BJ (cell line): ENCODE measurements around the gene CDK14. TPM values are rescaled to one million over a fixed set of nuclear protein-coding genes. Genes with fewer than 3 reads are reported as not detected.

ENCODE experiments used
- CTCF ChIA-PET: fragments of 350-600 bp; formaldehyde crosslinking; extraction: SDS; loops from one replicate; lab custom pipeline; 2021; ENCODE audit warnings: antibody characterized with exemption, inconsistent platforms; lab: Yijun Ruan, JAX
- POLR2A ChIA-PET: fragments of 300-600 bp; sonication (Branson Sonifier 250); formaldehyde crosslinking; extraction: SDS; loops from one replicate; lab custom pipeline; 2021; ENCODE audit warnings: antibody characterized with exemption; lab: Charles Lee
- DNase-seq: peaks from one replicate; pipeline ENCODE4 v3.0.0-alpha.2; 2011; ENCODE audit warnings: low read depth
- H3K27me3 ChIP-seq: 2 replicates; pipeline ENCODE4 v1.6.0; 2011; ENCODE audit warnings: low read length; ENCODE audit not compliant: control insufficient read depth, insufficient read depth
- H3K36me3 ChIP-seq: 2 replicates; pipeline ENCODE4 v1.5.1; 2011; ENCODE audit warnings: low read length; ENCODE audit not compliant: control insufficient read depth, insufficient read depth
- H3K4me3 ChIP-seq: 2 replicates; pipeline ENCODE4 v1.5.1; 2011; ENCODE audit warnings: low read depth, mild to moderate bottlenecking, control low read depth, low read length
- CTCF ChIP-seq: IDR thresholded peaks from 2 replicates; pipeline ENCODE4 v1.5.1; 2011; ENCODE audit warnings: low read depth, mild to moderate bottlenecking, control low read depth, inconsistent platforms, low read length, moderate library complexity; ENCODE audit not compliant: insufficient read depth
- polyA plus RNA-seq: library from polyadenylated mRNA; depleted of rRNA; stranded (reverse); fragments of >200 nt; gene quantifications from 2 replicates; pipeline ENCODE4 v1.2.3, GENCODE V29; 2011

The CDK14 gene
- polyA plus RNA-seq, 1 experiment: 6.7 TPM

DNA sequence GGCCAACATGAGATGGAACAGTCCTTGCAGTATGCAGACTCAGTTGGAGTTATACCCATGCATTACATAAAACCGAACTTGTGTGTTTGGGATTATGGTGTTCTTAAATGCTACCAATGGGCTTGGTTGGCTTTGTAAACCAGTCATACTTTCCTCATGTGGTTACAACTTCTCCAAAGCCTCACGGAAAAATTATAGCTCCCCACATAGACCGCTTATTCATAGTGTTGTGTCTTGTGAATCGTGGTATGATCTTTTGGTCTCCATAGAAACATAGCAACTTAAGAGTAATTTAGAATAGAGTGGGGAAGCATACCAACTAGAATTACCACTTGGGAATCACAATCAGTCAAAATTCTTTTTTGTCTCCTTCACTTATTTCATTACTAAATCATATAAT is 555.8 kb downstream of the CDK14 start:
- Histone ChIP-seq H3K27me3 (no peaks in the 10 kb centered on the region), H3K4me3 (no peak overlapping the region), H3K36me3 (no peaks in the 10 kb centered on the region)
- ChIA-PET CTCF (interaction anchor here (1.5 kb wide), 1 partner anchor 11 kb away, joined by 3 read pairs; no protein-coding TSS in a partner anchor), POLR2A (no interaction called here)
- DNase-seq: no peak
- no peak for TF ChIP-seq CTCF

DNA sequence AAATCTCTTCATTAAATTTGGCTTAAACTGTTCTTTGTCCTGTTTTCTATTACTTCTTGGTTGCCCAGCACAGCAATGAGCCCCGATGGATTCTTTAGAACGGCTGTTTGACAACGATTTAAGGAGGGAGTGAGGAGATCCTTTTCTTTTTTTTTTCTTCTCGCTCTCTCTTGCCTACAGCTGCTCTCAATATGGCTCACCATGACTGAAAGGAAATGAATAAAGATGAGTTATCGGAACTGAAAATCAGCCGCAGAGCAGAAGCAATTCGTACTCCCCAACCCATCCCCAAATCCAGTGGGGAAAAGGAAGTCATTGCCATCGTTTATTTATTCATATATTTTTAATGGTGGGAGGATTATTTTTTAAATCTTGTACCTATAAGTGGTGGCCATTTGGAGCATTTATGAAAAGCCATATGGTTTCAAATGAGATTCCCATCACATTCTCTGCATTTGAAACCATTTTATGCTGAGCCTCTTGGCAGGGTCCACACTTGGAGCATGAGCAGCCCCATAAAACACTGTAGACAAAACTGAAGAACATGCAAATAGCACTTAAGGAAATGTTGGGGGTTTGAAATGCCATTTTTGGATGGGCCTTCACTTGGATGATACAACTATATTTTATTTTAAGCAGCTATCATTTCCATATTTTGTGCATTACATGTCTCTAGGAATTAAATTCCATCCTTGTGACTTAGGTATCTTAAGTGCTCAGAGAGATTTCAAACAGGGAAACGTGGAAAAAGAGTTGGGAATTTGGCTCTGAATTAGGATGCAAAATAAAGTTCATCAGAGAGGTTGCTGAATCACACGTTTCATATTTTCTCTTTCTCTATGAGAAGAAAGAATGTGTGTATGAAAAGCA is 560.4 kb downstream of the CDK14 start:
- ChIA-PET CTCF (no interaction called here), POLR2A (interaction anchor here (0.7 kb wide), 1 partner anchor 32 kb away, joined by 3 read pairs; no protein-coding TSS in a partner anchor)
- Histone ChIP-seq H3K4me3 (no peak overlapping the region), H3K36me3 (no peaks in the 10 kb centered on the region), H3K27me3 (no peaks in the 10 kb centered on the region)
- DNase-seq: peak; percentile 10
- TF ChIP-seq CTCF: no peak

DNA sequence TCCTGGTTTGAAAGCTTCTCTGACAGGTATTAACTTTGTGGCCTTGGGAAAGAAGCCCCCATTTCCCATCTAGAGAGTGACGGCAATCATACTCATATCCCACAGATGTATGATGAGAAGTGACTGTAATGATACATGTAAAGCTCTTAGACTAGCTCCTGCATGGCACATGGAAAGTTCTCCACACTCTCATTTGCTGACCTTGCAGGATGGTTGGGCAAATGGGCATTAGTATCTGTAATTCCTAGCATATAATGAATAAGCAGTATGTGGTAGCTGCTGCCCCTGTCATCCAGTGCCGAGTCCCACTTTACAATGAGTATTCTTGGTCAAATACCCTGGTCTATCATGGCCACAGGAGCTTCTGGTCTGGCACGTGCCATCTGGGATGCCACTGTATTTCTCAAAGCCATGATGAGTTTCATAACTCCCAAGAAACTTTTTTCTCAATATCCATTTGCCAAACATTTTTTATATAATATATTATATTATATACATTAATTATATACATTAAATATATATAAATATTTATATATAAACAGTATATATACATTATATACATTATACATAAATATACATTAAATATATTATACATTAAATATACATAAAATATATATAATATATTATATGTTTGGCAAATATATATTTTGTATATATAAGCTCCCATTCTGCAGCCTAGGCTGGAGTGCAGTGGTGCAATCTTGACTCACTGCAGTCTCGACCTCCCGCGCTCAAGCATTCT is 561.6 kb downstream of the CDK14 start:
- Histone ChIP-seq H3K27me3 (no peaks in the 10 kb centered on the region), H3K36me3 (no peaks in the 10 kb centered on the region), H3K4me3 (no peak overlapping the region)
- CTCF ChIA-PET: interaction anchor here (1.0 kb wide), 1 partner anchor 14 kb away, joined by 3 read pairs; no protein-coding TSS in a partner anchor
- no peak for DNase-seq
- no peak for TF ChIP-seq CTCF
- POLR2A ChIA-PET: no interaction called here

DNA sequence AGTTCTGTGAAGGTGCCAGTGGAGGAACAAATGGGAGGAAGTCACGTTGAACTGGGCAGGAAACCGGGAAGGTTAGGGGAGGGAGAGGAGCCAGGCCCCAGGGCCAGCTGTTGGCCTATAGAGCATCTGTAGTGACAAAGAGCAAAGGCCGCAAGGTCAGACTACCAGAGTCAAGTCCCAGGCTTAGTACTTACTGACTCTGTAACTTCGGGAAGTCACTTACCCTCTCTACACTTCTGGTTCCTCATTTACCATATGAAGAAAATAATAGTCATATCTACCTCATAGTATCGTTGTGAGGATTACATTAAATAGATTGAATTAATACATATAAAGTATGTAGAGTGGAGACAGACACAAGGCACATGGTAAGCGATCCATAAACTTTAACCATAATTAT is 566.3 kb downstream of the CDK14 start:
- ChIA-PET CTCF (interaction anchor here (1.0 to 1.1 kb wide), 2 partner anchors 10 kb away, joined by 3 read pairs; no protein-coding TSS in a partner anchor), POLR2A (no interaction called here)
- no peak for TF ChIP-seq CTCF
- no peak for DNase-seq
- H3K4me3 ChIP-seq: no peak overlapping the region
- no peaks in the 10 kb centered on the region for H3K36me3 ChIP-seq
- H3K27me3 ChIP-seq: no peaks in the 10 kb centered on the region

DNA sequence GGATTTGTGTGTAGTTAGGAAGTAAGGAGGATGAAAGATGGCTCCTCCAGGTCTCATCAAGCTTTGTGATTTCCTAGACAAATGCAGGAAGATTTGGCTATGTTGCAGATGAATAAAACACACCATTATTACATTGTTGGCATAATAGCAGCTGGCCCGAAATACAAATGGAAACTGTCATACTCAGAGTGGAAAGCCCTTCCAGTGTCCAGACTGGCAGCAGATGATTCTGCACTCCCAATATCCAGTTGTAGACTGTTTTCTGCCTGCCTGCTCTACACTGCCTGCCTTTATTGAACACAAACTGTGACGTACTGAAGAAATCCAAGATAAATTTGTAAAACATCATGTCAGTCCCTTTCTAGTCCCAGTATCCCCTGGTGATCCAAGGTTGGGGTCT is 568.4 kb downstream of the CDK14 start:
- POLR2A ChIA-PET: no interaction called here
- no peak for TF ChIP-seq CTCF
- CTCF ChIA-PET: no interaction called here
- DNase-seq: no peak
- Histone ChIP-seq H3K27me3 (no peaks in the 10 kb centered on the region), H3K4me3 (no peak overlapping the region), H3K36me3 (no peaks in the 10 kb centered on the region)
